ENCODE results near the gene HERPUD2.

The HERPUD2 gene

DNA sequence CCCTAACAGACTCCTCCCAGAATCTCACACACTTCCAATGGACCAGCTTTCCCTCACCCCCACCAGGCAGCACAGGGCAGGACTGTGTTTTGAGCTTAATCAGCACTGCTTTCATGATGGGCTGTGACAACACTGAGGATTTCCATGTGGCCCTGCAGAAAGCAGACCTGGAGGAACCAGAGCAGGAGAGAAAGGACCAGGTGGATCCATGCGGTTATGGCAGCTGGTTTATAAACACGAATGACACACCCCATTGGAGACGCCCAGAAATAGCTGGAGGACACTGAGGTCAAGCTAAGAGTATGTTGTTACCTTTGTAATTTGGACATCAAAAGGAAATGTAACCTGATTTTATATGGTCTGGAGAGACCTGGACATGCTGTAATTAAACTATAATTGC is 31.7 kb upstream of the HERPUD2 start:
- TF ChIP-seq ZBTB7A (IDR thresholded peaks at IDR 0.05; ENCODE audit: low read depth) (no peak), CEBPB (IDR thresholded peaks at IDR 0.05) (no peak), EP300 (IDR thresholded peaks at IDR 0.05; ENCODE audit: borderline replicate concordance) (no peak), RAD21 (IDR thresholded peaks at IDR 0.05; ENCODE audit: low read depth) (no peak), NFIC (IDR thresholded peaks at IDR 0.05) (no peak), MAX (IDR thresholded peaks at IDR 0.05) (no peak), YY1 (IDR thresholded peaks at IDR 0.05; ENCODE audit: low read depth) (no peak), CREB1 (IDR thresholded peaks at IDR 0.05; ENCODE audit: low read depth) (no peak), TCF12 (IDR thresholded peaks at IDR 0.05; ENCODE audit: low read depth) (no peak), TEAD4 (IDR thresholded peaks at IDR 0.05) (no peak), TAF1 (IDR thresholded peaks at IDR 0.05; ENCODE audit: low read depth) (no peak)
- TF ChIP-seq, protein P1, sequence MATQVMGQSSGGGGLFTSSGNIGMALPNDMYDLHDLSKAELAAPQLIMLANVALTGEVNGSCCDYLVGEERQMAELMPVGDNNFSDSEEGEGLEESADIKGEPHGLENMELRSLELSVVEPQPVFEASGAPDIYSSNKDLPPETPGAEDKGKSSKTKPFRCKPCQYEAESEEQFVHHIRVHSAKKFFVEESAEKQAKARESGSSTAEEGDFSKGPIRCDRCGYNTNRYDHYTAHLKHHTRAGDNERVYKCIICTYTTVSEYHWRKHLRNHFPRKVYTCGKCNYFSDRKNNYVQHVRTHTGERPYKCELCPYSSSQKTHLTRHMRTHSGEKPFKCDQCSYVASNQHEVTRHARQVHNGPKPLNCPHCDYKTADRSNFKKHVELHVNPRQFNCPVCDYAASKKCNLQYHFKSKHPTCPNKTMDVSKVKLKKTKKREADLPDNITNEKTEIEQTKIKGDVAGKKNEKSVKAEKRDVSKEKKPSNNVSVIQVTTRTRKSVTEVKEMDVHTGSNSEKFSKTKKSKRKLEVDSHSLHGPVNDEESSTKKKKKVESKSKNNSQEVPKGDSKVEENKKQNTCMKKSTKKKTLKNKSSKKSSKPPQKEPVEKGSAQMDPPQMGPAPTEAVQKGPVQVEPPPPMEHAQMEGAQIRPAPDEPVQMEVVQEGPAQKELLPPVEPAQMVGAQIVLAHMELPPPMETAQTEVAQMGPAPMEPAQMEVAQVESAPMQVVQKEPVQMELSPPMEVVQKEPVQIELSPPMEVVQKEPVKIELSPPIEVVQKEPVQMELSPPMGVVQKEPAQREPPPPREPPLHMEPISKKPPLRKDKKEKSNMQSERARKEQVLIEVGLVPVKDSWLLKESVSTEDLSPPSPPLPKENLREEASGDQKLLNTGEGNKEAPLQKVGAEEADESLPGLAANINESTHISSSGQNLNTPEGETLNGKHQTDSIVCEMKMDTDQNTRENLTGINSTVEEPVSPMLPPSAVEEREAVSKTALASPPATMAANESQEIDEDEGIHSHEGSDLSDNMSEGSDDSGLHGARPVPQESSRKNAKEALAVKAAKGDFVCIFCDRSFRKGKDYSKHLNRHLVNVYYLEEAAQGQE (IDR thresholded peaks at IDR 0.05; ENCODE audit: low read depth): no peak

DNA sequence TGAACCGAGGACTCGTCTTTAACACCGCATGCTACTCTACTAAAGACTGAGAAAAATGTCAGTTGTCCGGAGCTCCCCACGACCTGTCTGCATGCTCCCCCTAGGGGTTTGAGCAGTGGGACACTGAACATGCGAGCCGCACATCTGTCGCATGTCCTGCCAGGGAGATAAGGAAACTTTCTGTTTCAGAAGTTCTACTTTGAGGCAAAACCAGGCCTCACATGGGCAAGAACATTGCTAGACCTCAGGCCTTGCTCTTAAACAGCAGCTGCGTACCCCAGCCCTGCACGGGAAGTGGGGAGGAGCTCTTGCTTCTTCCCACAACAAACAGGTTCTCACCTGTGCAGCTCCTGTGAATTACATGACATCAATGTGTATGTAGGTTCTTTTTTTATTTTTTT is 30.3 kb upstream of the HERPUD2 start:
- TF ChIP-seq USF1 (IDR thresholded peaks at IDR 0.05): no peak

DNA sequence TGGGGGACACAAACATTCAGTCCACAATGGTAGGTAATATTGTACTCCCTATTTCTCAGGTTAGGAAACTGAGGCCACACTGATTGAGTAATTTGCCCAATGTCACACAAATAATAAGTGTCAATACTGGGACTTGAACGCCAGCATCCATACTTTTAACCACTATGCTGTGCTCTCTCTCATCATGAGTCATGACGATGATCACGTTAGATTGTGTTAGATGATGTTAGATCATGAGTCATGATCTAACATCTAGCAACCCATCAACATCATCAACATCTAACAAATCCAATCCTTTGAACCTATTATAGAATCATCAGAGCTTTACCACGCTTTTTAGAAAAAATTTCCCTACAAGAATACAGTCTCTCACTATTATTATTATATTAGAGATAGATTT is 28.1 kb upstream of the HERPUD2 start:
- TF ChIP-seq EGR1 (IDR thresholded peaks at IDR 0.05) (no peak), TEAD4 (IDR thresholded peaks at IDR 0.05) (no peak), MAX (IDR thresholded peaks at IDR 0.05) (no peak), CEBPB (IDR thresholded peaks at IDR 0.05) (no peak), FOXM1 (IDR thresholded peaks at IDR 0.05; ENCODE audit: borderline replicate concordance, low read depth) (no peak), ZBTB7A (IDR thresholded peaks at IDR 0.05; ENCODE audit: low read depth) (no peak), TAF1 (IDR thresholded peaks at IDR 0.05; ENCODE audit: low read depth) (no peak), YY1 (IDR thresholded peaks at IDR 0.05; ENCODE audit: low read depth) (no peak), USF1 (IDR thresholded peaks at IDR 0.05) (no peak), NFIC (IDR thresholded peaks at IDR 0.05) (no peak), TCF12 (IDR thresholded peaks at IDR 0.05; ENCODE audit: low read depth) (no peak), RAD21 (IDR thresholded peaks at IDR 0.05; ENCODE audit: low read depth) (no peak), CREB1 (IDR thresholded peaks at IDR 0.05; ENCODE audit: low read depth) (no peak), EP300 (IDR thresholded peaks at IDR 0.05; ENCODE audit: borderline replicate concordance) (no peak)
- TF ChIP-seq, protein P1 (IDR thresholded peaks at IDR 0.05; ENCODE audit: low read depth): no peak

DNA sequence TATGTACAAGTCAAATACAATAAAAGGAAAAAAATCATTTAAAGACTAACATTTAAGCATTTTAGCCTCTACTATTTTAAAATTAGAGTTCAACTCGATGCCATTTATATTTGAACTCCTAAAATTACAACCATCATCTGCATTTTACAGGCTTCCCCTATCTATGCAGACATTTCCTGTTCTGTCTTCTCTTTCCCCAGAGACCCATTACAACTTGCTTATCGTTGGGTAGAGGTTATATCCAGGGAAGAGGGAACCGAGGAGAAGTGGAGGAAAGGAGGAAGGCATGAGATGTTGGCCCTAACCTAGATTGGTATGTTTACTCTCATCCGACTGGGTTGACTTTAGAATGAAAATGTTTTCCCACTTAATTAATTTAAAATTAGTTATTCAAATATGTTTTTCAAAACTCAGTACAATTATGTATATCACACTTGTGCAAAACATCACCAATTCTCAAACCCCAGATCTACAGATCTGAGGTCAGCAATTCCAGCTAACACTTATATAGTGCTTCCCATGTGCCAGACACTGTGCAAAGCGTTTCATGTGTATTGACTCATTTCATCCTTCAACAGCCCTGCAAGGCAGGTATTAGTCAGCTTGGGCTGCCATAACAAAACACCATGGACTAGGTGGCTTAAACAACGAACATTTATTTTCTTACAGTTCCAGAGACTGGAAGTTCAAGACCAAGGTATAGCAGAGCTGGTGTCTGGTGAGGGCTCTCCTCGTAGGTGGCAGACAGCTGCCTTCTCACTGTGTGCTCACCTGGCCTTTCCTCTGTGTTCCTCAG is 27.3 kb upstream of the HERPUD2 start:
- TF ChIP-seq TEAD4 (IDR thresholded peaks at IDR 0.05) (no peak), CREB1 (IDR thresholded peaks at IDR 0.05; ENCODE audit: low read depth) (no peak), USF1 (IDR thresholded peaks at IDR 0.05) (no peak), EGR1 (IDR thresholded peaks at IDR 0.05) (no peak), MAX (IDR thresholded peaks at IDR 0.05) (no peak), RAD21 (IDR thresholded peaks at IDR 0.05; ENCODE audit: low read depth) (no peak), FOXM1 (IDR thresholded peaks at IDR 0.05; ENCODE audit: borderline replicate concordance, low read depth) (no peak), TAF1 (IDR thresholded peaks at IDR 0.05; ENCODE audit: low read depth) (no peak)

DNA sequence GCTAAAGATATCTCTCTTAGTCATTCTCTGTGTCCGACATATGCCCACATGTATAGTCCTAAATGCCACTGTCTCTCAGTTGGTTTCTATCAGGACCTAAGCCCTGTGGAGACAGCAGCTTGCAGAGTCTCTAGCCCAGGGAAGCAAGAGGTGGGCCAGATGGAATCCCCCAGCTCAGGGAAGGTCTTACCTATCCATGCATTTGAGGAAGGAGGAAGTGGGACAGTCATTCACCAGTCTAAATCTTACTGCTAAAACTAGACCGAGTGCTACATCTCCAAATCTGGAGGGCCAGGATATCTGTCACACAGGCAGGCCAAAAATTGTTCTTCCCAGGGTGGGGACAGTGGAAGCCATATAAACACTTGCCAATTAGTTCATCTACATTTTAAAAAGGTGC is 26.4 kb upstream of the HERPUD2 start:
- TF ChIP-seq FOXM1 (IDR thresholded peaks at IDR 0.05; ENCODE audit: borderline replicate concordance, low read depth) (no peak), CEBPB (IDR thresholded peaks at IDR 0.05) (no peak), MAX (IDR thresholded peaks at IDR 0.05) (no peak), ZBTB7A (IDR thresholded peaks at IDR 0.05; ENCODE audit: low read depth) (no peak), TEAD4 (IDR thresholded peaks at IDR 0.05) (no peak), TCF12 (IDR thresholded peaks at IDR 0.05; ENCODE audit: low read depth) (no peak)

All from Ishikawa (cell line).